Epithelial cell of esophagus (primary cell): ENCODE results near the gene PANK4.

Experiments
- DNase-seq: peaks from one replicate; pipeline ENCODE4 v3.0.0; 2010; ENCODE audit warnings: low read depth
- H3K4me3 ChIP-seq: 2 replicates; pipeline ENCODE4 v1.5.1; 2011; ENCODE audit warnings: mild to moderate bottlenecking, low read length, control low read depth
- TF ChIP-seq, protein P1 (sequence below): IDR thresholded peaks from 2 replicates; pipeline ENCODE4 v1.5.1; 2011; ENCODE audit warnings: low read depth, mild to moderate bottlenecking, low read length, control low read depth, inconsistent platforms; ENCODE audit not compliant: insufficient read depth; ENCODE audit errors: missing control alignments

PANK4 gene

GRCh38 chr1:2523891-2524609 is 2.3 kb downstream of the PANK4 start:
- TF ChIP-seq, protein P1, sequence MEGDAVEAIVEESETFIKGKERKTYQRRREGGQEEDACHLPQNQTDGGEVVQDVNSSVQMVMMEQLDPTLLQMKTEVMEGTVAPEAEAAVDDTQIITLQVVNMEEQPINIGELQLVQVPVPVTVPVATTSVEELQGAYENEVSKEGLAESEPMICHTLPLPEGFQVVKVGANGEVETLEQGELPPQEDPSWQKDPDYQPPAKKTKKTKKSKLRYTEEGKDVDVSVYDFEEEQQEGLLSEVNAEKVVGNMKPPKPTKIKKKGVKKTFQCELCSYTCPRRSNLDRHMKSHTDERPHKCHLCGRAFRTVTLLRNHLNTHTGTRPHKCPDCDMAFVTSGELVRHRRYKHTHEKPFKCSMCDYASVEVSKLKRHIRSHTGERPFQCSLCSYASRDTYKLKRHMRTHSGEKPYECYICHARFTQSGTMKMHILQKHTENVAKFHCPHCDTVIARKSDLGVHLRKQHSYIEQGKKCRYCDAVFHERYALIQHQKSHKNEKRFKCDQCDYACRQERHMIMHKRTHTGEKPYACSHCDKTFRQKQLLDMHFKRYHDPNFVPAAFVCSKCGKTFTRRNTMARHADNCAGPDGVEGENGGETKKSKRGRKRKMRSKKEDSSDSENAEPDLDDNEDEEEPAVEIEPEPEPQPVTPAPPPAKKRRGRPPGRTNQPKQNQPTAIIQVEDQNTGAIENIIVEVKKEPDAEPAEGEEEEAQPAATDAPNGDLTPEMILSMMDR, result no peak
- DNase-seq, result no peak
- H3K4me3 ChIP-seq, result no peak overlapping the region

DNA sequence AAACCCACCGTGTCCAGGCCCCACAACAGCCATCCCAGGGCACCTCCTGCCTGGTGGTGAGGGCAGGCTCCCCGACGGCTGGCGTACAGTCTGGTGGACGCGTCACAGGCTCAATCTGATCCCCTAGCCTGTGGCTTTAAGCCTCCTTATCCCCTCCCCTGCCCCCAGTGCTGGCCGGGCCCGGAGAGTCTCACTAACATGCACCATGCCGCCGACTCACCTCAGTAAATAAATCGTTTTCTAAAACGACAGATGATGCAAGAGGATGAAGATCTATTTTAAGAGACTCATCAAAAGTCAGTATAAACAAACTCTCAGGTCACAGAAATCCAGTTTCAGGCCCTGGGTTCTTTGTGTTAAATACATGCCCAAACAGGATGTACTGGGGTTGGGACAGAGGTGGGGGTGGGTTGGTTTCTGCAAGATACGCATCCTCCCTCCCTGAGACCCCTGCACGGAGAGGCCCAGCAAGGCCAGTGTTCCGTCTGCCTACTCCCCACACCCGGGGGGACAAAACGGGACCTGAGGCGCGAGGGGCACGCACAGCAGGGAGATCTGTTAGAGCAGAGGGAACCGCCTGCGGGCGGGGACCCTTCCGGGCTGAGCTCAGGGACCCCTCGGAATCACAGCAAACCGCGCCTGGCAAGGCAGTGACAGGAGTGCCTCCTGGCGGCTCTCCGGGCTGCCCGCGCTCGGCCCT is 3.1 kb downstream of the PANK4 start:
- peak; percentile 61 for DNase-seq
- TF ChIP-seq, protein P1, result peak; percentile 28
- no peak overlapping the region for H3K4me3 ChIP-seq

DNA sequence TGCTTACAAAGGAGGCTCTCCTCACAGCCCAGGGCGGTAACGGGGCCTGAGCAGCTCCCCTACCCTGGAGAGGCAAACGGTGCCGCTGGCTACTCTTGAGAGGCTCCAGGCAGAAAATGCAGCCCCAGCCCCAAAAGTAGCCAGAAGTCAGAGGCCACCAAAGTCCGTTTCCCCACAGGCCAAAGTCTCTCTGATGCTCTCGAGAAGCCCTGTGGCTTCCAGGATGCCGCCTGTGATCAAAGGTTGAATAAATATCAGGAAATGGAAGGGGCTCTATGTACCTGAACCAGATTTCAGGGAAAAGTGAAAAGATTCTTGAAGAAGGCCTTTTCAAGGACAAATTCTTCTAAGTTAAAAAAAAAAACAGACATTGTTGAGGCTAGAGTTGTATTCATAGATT is 4.2 kb downstream of the PANK4 start:
- H3K4me3 ChIP-seq, result no peak overlapping the region
- TF ChIP-seq, protein P1, result no peak
- DNase-seq, result no peak

- DNase-seq, result no peak
- TF ChIP-seq, protein P1, result no peak
- no peak overlapping the region for H3K4me3 ChIP-seq
Observed at GRCh38 chr1:2520806-2521205, 5.6 kb downstream of the PANK4 start.

GRCh38 chr1:2520206-2520605 is 6.2 kb downstream of the PANK4 start:
- DNase-seq, result no peak
- TF ChIP-seq, protein P1, result no peak
- H3K4me3 ChIP-seq, result no peak overlapping the region

DNA sequence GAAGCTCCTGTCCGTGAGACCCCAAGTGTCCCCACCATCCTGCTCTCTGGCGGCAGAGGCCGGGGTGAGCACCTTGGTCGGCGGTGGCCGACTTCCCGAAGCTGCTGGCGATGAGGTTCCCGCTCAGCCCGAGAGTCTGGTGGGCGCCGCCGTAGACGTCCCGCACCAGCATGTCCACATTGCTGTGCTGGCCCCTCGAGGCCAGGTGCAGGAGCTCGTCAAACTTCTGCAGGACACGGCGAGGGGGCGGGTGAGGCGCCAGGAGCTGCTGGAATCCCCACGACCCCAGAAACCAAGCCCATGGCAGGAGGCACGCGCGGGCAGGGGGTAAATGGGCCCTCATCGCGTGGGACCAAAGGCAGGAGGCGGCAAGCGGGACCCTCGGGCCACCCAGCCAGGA is 6.7 kb downstream of the PANK4 start:
- TF ChIP-seq, protein P1, result no peak
- no peak for DNase-seq
- no peak overlapping the region for H3K4me3 ChIP-seq
